HG02571 (cell line): Measurements from ENCODE around the gene NCAM1.

Experiments used
- ATAC-seq: cut with Tn5 transposase; IDR thresholded peaks from one replicate; pipeline ENCODE4 v1.9.1; 2021; ENCODE audit warnings: mild to moderate bottlenecking, moderate library complexity; ENCODE audit not compliant: unreplicated experiment

The NCAM1 gene

GRCh38 chr11:113082341-113082955, 121.2 kb downstream of the NCAM1 start:
- no peak for ATAC-seq

GRCh38 chr11:113083571-113083970, 122.4 kb downstream of the NCAM1 start:
- ATAC-seq, result no peak

- ATAC-seq, result no peak
Measured at GRCh38 chr11:113084297-113084696, 123.1 kb downstream of the NCAM1 start.

- no peak for ATAC-seq
Measured at GRCh38 chr11:113085446-113085845, 124.2 kb downstream of the NCAM1 start.

- ATAC-seq, result no peak
Measured at GRCh38 chr11:113087706-113088105, 126.5 kb downstream of the NCAM1 start.

- no peak for ATAC-seq
Measured at GRCh38 chr11:113090716-113091480, 129.7 kb downstream of the NCAM1 start.

GRCh38 chr11:113091481-113091780, 130.2 kb downstream of the NCAM1 start:
- ATAC-seq, result no peak

- no peak for ATAC-seq
Measured at GRCh38 chr11:113096648-113097047, 135.4 kb downstream of the NCAM1 start.

GRCh38 chr11:113103932-113104690, 142.9 kb downstream of the NCAM1 start:
- no peak for ATAC-seq

- ATAC-seq, result no peak
Measured at GRCh38 chr11:113104691-113105251, 143.6 kb downstream of the NCAM1 start.

GRCh38 chr11:113105592-113105991, 144.4 kb downstream of the NCAM1 start:
- no peak for ATAC-seq

GRCh38 chr11:113106507-113106906, 145.3 kb downstream of the NCAM1 start:
- ATAC-seq, result no peak

- ATAC-seq, result no peak
Measured at GRCh38 chr11:113110046-113110445, 148.8 kb downstream of the NCAM1 start.

- ATAC-seq, result no peak
Measured at GRCh38 chr11:113111156-113111555, 149.9 kb downstream of the NCAM1 start.

GRCh38 chr11:113112307-113112706, 151.1 kb downstream of the NCAM1 start:
- ATAC-seq, result no peak

- ATAC-seq, result no peak
Measured at GRCh38 chr11:113113801-113114704, 152.8 kb downstream of the NCAM1 start.

GRCh38 chr11:113114705-113115027, 153.4 kb downstream of the NCAM1 start:
- ATAC-seq, result no peak

- no peak for ATAC-seq
Measured at GRCh38 chr11:113118104-113118503, 156.9 kb downstream of the NCAM1 start.

GRCh38 chr11:113119074-113119473, 157.9 kb downstream of the NCAM1 start:
- ATAC-seq, result no peak

- no peak for ATAC-seq
Measured at GRCh38 chr11:113119966-113120736, 158.9 kb downstream of the NCAM1 start.
